Neural crest cell (in vitro differentiated cells): ENCODE measurements around the gene C1RL. TPM values are rescaled to one million over a fixed set of nuclear protein-coding genes. Genes with fewer than 3 reads are reported as not detected.

Source experiments
- DNase-seq: peaks from one replicate; pipeline ENCODE4 v3.0.0; 2021; ENCODE audit warnings: low read depth, mixed read lengths, low spot score
- H3K27ac Mint-ChIP-seq: one replicate; pipeline ENCODE4 v1.8.0; 2021; ENCODE audit warnings: mild to moderate bottlenecking, mixed read lengths; ENCODE audit not compliant: unreplicated experiment
- H3K27me3 Mint-ChIP-seq: 2 replicates; pipeline ENCODE4 v1.8.0; 2021; ENCODE audit warnings: low read depth, mild to moderate bottlenecking, mixed read lengths
- H3K36me3 Mint-ChIP-seq: 2 replicates; pipeline ENCODE4 v1.8.0; 2021; ENCODE audit warnings: low read depth, mild to moderate bottlenecking, mixed read lengths
- H3K4me1 Mint-ChIP-seq: 2 replicates; pipeline ENCODE4 v1.8.0; 2021; ENCODE audit warnings: mixed read lengths
- H3K4me3 Mint-ChIP-seq: one replicate; pipeline ENCODE4 v1.8.0; 2021; ENCODE audit warnings: mild to moderate bottlenecking, mixed read lengths
- H3K9me3 Mint-ChIP-seq: 2 replicates; pipeline ENCODE4 v1.8.0; 2021; ENCODE audit warnings: mixed read lengths
- CTCF ChIP-seq: fragments of 200-600 bp; sonication (generic); conservative IDR thresholded peaks from 2 replicates; pipeline ENCODE4 v1.5.0; 2021; ENCODE audit warnings: antibody characterized with exemption, mild to moderate bottlenecking
- total RNA-seq: library from RNA; stranded (reverse); gene quantifications from 2 replicates; pipeline ENCODE4 v1.2.1, GENCODE V29; 2021

Gene C1RL
- total RNA-seq, 1 donor from 2014 or later: 12.8 TPM

- Mint-ChIP-seq H3K4me3 (no peak overlapping the region), H3K4me1 (peaks cover 5% of the 10 kb centered on the region), H3K9me3 (no peaks in the 10 kb centered on the region), H3K36me3 (peaks cover 19% of the 10 kb centered on the region), H3K27me3 (no peaks in the 10 kb centered on the region), H3K27ac (no peak overlapping the region)
- peak; percentile 60 for DNase-seq
- peak; percentile 77 for TF ChIP-seq CTCF
Observed at GRCh38 chr12:7142056-7142644, 33.1 kb upstream of the C1RL start.

- DNase-seq: no peak
- peaks cover 19% of the 10 kb centered on the region for H3K36me3 Mint-ChIP-seq
- H3K27ac Mint-ChIP-seq: no peak overlapping the region
- no peak overlapping the region for H3K4me3 Mint-ChIP-seq
- peaks cover 5% of the 10 kb centered on the region for H3K4me1 Mint-ChIP-seq
- no peaks in the 10 kb centered on the region for H3K27me3 Mint-ChIP-seq
- TF ChIP-seq CTCF: no peak
- H3K9me3 Mint-ChIP-seq: no peaks in the 10 kb centered on the region
Observed at GRCh38 chr12:7141351-7142005, 32.5 kb upstream of the C1RL start.

- H3K27me3 Mint-ChIP-seq: no peaks in the 10 kb centered on the region
- TF ChIP-seq CTCF: no peak
- H3K4me1 Mint-ChIP-seq: peaks cover 5% of the 10 kb centered on the region
- H3K36me3 Mint-ChIP-seq: peaks cover 19% of the 10 kb centered on the region
- no peak overlapping the region for H3K27ac Mint-ChIP-seq
- no peak for DNase-seq
- no peak overlapping the region for H3K4me3 Mint-ChIP-seq
- no peaks in the 10 kb centered on the region for H3K9me3 Mint-ChIP-seq
Observed at GRCh38 chr12:7139200-7139599, 30.2 kb upstream of the C1RL start.

GRCh38 chr12:7137908-7138307 lies 28.9 kb upstream of the C1RL start:
- Mint-ChIP-seq H3K9me3 (no peaks in the 10 kb centered on the region), H3K27ac (no peak overlapping the region), H3K4me3 (no peak overlapping the region), H3K36me3 (peaks cover 18% of the 10 kb centered on the region), H3K27me3 (no peaks in the 10 kb centered on the region), H3K4me1 (peaks cover 5% of the 10 kb centered on the region)
- DNase-seq: no peak
- TF ChIP-seq CTCF: no peak

GRCh38 chr12:7136676-7137075 lies 27.7 kb upstream of the C1RL start:
- Mint-ChIP-seq H3K4me3 (no peak overlapping the region), H3K36me3 (peaks cover 15% of the 10 kb centered on the region), H3K9me3 (no peaks in the 10 kb centered on the region), H3K27me3 (no peaks in the 10 kb centered on the region), H3K27ac (no peak overlapping the region), H3K4me1 (peaks cover 17% of the 10 kb centered on the region)
- TF ChIP-seq CTCF: no peak
- DNase-seq: no peak
